DND-41 (cell line): ENCODE results near the gene LILRB2.
"Not testable (repeated sequence)": the region's sequence is repeated elsewhere in the genome, so short reads cannot be mapped to it uniquely, and the experiment has no call there.

Experiments
- ATAC-seq: fragments of 200-7000 bp; cut with Tn5 transposase; 3 replicates; pipeline ENCODE4 v1.9.1; 2021; ENCODE audit warnings: low read depth; ENCODE audit not compliant: insufficient read depth
- DNase-seq: peaks from one replicate; pipeline ENCODE4 v3.0.0-alpha.2; 2020
- H2AFZ ChIP-seq: 2 replicates; pipeline ENCODE4 v1.6.0; 2012; ENCODE audit warnings: low read depth, low read length
- H3K27ac ChIP-seq: 2 replicates; pipeline ENCODE4 v1.5.1; 2012; ENCODE audit warnings: low read length, inconsistent platforms
- H3K27me3 ChIP-seq: fragments of 200-600 bp; sonication (generic); 2 replicates; pipeline ENCODE4 v1.6.0; 2012; ENCODE audit warnings: low read length, mild to moderate bottlenecking, inconsistent platforms; ENCODE audit not compliant: insufficient read depth, poor library complexity
- H3K36me3 ChIP-seq: 2 replicates; pipeline ENCODE4 v1.5.1; 2012; ENCODE audit warnings: low read length, inconsistent platforms; ENCODE audit not compliant: insufficient read depth
- H3K4me1 ChIP-seq: 2 replicates; pipeline ENCODE4 v1.5.1; 2012; ENCODE audit warnings: mild to moderate bottlenecking, low read length; ENCODE audit not compliant: insufficient read depth
- H3K4me2 ChIP-seq: 2 replicates; pipeline ENCODE4 v1.6.0; 2012; ENCODE audit warnings: mild to moderate bottlenecking, moderate library complexity, low read length, inconsistent platforms; ENCODE audit not compliant: insufficient read depth
- H3K4me3 ChIP-seq, 2 experiments: fragments of 200-600 bp in 1 of 2; shearing (Covaris generic) in 1 of 2; 2 replicates each; pipeline ENCODE4 v1.5.1; 2012 to 2016; ENCODE audit warnings: inconsistent platforms in 2 of 2, low read length in 2 of 2, mild to moderate bottlenecking in 2 of 2, low read depth in 1 of 2, moderate library complexity in 1 of 2
- H3K79me2 ChIP-seq: 2 replicates; pipeline ENCODE4 v1.6.0; 2012; ENCODE audit warnings: low read length, inconsistent platforms; ENCODE audit not compliant: insufficient read depth
- H3K9ac ChIP-seq: 2 replicates; pipeline ENCODE4 v1.6.0; 2012; ENCODE audit warnings: low read depth, mild to moderate bottlenecking, inconsistent platforms, low read length, moderate library complexity
- H3K9me3 ChIP-seq: 2 replicates; pipeline ENCODE4 v1.5.1; 2012; ENCODE audit warnings: low read length, moderate library complexity, mild to moderate bottlenecking, inconsistent platforms; ENCODE audit not compliant: insufficient read depth, severe bottlenecking
- H4K20me1 ChIP-seq: 2 replicates; pipeline ENCODE4 v1.6.0; 2012; ENCODE audit warnings: low read length; ENCODE audit not compliant: insufficient read depth
- CTCF ChIP-seq: IDR thresholded peaks from 2 replicates; pipeline ENCODE4 v1.5.1; 2012; ENCODE audit warnings: borderline replicate concordance, low read length, moderate library complexity, mild to moderate bottlenecking; ENCODE audit not compliant: poor library complexity, severe bottlenecking; ENCODE audit errors: extremely low read depth
- EZH2 ChIP-seq: IDR thresholded peaks from 3 replicates; pipeline ENCODE4 v1.6.1; 2012; ENCODE audit warnings: borderline replicate concordance, low read depth, mild to moderate bottlenecking, moderate library complexity, low read length, inconsistent platforms; ENCODE audit not compliant: severe bottlenecking

The LILRB2 gene

GRCh38 chr19:54287456-54287855, 6.5 kb upstream of the LILRB2 start:
- H2AFZ ChIP-seq = no peak overlapping the region
- H3K27ac ChIP-seq = no peak overlapping the region
- H3K4me2 ChIP-seq = no peak overlapping the region
- TF ChIP-seq CTCF = no peak
- no peak for TF ChIP-seq EZH2
- no peak for DNase-seq
- no peaks in the 10 kb centered on the region for H3K4me1 ChIP-seq
- H3K9me3 ChIP-seq = no peaks in the 10 kb centered on the region
- no peaks in the 10 kb centered on the region for H3K27me3 ChIP-seq
- ATAC-seq = no peak
- no peaks in the 10 kb centered on the region for H3K79me2 ChIP-seq
- no peak overlapping the region for H3K9ac ChIP-seq
- no peaks in the 10 kb centered on the region for H4K20me1 ChIP-seq
- H3K36me3 ChIP-seq = no peaks in the 10 kb centered on the region
- H3K4me3 ChIP-seq = no peak overlapping the region

- not testable (repeated sequence) for ATAC-seq, H3K9ac ChIP-seq, H3K4me3 ChIP-seq
These were observed 5.4 kb upstream of the LILRB2 start for GRCh38 chr19:54286283-54286682.

GRCh38 chr19:54285427-54286056, 4.6 kb upstream of the LILRB2 start:
- not testable (repeated sequence) for H3K27ac ChIP-seq, H3K4me2 ChIP-seq

More at GRCh38 chr19:54286283-54286682, 5.4 kb upstream of the LILRB2 start:
- not testable (repeated sequence) for H3K27me3 ChIP-seq, H3K36me3 ChIP-seq, H3K4me1 ChIP-seq, H4K20me1 ChIP-seq, H3K27ac ChIP-seq, H3K79me2 ChIP-seq, H3K9me3 ChIP-seq, DNase-seq, H3K4me2 ChIP-seq, H2AFZ ChIP-seq

GRCh38 chr19:54282686-54283470, 2.0 kb upstream of the LILRB2 start:
- H3K4me3 ChIP-seq = no peak overlapping the region
- no peaks in the 10 kb centered on the region for H3K36me3 ChIP-seq
- no peak for TF ChIP-seq EZH2
- TF ChIP-seq CTCF = no peak
- H3K27ac ChIP-seq = no peak overlapping the region
- no peaks in the 10 kb centered on the region for H3K79me2 ChIP-seq
- ATAC-seq = no peak
- no peaks in the 10 kb centered on the region for H3K4me1 ChIP-seq
- no peaks in the 10 kb centered on the region for H4K20me1 ChIP-seq
- H3K9me3 ChIP-seq = no peaks in the 10 kb centered on the region
- H3K4me2 ChIP-seq = no peak overlapping the region
- H3K27me3 ChIP-seq = peaks cover 8% of the 10 kb centered on the region
- DNase-seq = no peak
- H3K9ac ChIP-seq = no peak overlapping the region
- no peak overlapping the region for H2AFZ ChIP-seq

More at GRCh38 chr19:54285427-54286056, 4.6 kb upstream of the LILRB2 start:
- not testable (repeated sequence) for H3K27me3 ChIP-seq, H3K4me1 ChIP-seq, H4K20me1 ChIP-seq, H3K79me2 ChIP-seq, H3K9ac ChIP-seq, H3K4me3 ChIP-seq, H3K36me3 ChIP-seq, H2AFZ ChIP-seq, H3K9me3 ChIP-seq
- DNase-seq (peak; percentile 12), ATAC-seq (peak; percentile 69)

GRCh38 chr19:54281729-54282075, 792 bp upstream of the LILRB2 start:
- not testable (repeated sequence) for H3K79me2 ChIP-seq, H3K27me3 ChIP-seq, H3K36me3 ChIP-seq, H3K27ac ChIP-seq, H3K4me3 ChIP-seq, H3K4me2 ChIP-seq, H4K20me1 ChIP-seq, H3K9ac ChIP-seq, DNase-seq, ATAC-seq, H3K4me1 ChIP-seq, H2AFZ ChIP-seq, H3K9me3 ChIP-seq

GRCh38 chr19:54280441-54280840, 469 bp downstream of the LILRB2 start:
- DNase-seq, ATAC-seq, H3K9ac ChIP-seq: not testable (repeated sequence)

More at GRCh38 chr19:54280441-54280840, 469 bp downstream of the LILRB2 start:
- not testable (repeated sequence) for H3K9me3 ChIP-seq, H3K27ac ChIP-seq, H4K20me1 ChIP-seq, H3K36me3 ChIP-seq, H2AFZ ChIP-seq, H3K4me1 ChIP-seq, H3K4me2 ChIP-seq, H3K79me2 ChIP-seq, H3K27me3 ChIP-seq, H3K4me3 ChIP-seq
